NCI-H1105 (cell line): ENCODE measurements around the gene HEMK1.
A peak's percentile ranks its signal among the peaks of the same experiment; 100 is the strongest.

Experiments
- DNase-seq: peaks from one replicate; lab custom pipeline; 2025; lab: John Stamatoyannopoulos, UW

Gene HEMK1

DNA sequence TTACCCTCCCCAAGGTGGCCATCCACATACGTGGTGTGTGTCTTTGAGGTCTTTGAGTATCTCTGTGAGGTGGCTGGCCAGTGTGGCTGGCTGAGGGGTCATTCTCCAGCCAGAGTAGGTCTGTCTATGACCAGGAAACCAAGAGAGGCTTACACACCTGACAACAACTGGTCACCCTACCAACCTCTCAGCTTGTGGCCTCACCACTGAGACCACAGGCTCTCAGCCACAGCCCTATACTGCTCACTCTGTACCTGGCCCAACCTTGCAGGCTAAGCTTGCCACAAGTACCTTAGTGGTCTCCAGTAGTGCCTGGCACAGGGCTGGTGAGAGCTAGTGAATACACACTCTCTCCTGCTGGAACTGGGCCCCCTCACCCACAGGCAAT, 5.1 kb downstream of the HEMK1 start:
- no peak for DNase-seq

DNA sequence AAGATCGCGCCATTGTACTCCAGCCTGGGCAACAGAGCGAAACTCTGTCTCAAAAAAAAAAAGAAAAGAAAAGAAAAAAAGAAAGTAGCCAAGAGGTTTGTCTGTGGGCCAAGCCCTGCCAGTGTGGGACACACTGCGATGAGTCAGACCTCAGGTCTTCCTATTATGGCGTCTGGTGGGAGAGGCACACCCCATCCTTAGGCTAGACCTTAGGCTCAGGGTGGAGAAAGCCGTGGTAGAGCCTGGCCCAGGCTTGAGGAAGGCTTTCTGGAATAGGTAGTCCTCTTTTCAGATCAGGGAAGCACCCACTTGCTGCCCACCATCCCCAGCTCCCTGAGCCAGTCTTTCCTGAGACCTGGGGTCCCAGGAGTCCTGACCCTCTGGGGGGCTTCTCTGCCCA, 6.0 kb downstream of the HEMK1 start:
- no peak for DNase-seq

DNA sequence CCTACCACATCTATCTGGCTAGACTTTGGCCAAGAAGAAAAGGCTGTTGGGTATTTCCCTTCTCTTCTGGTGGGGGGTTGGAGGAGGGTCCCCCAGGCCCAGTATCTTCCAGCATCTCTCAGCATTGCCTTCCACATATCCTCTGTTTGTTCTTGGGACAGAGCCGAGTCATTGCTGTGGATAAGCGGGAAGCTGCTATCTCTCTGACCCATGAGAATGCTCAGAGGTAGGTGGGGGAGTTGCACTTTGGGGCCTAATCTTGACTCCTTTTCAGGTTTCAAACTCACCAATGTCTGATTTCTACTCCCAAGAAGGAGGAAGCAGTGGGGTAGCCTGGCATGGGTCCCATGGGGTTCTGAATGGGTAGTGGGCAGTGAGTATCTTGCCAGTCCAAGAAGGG, 8.0 kb downstream of the HEMK1 start:
- no peak for DNase-seq

DNA sequence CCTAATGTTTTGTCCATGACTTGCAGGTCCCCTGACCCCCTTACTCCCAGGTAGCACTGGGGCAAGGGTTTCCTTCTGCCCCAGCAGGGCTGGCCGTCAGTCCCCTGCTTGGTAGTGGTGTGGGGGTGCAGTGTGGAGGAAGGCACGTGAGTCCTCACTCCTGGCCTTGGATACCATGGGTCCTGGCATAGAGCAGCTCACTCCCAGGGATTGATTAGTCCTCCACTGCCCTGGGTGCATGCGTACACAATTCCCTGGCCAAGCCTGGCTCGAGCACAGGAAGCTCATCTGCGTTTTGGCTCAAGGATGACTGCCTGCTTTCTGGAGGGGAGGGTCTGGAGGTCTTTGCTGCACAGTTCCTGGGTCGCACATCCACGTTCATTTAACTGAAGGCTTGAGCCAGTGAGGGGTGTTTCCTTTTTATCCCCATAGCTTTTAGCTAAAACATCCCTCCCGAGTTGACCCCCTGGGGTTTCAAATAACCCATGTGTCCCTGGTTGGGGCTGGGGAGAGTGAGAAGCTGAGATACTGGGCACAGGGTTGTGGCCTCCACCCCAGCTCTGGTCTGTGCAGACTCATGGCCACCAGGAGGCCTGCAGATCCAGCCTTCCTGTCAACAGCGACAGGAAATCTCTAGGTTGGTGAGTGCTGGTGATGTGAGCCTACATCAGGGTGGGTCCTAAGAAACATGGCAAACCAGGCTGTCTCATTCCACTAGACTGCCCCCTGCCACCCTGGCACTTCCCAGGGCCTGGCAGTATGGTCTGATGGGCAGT, 11.5 kb downstream of the HEMK1 start:
- DNase-seq: no peak

DNA sequence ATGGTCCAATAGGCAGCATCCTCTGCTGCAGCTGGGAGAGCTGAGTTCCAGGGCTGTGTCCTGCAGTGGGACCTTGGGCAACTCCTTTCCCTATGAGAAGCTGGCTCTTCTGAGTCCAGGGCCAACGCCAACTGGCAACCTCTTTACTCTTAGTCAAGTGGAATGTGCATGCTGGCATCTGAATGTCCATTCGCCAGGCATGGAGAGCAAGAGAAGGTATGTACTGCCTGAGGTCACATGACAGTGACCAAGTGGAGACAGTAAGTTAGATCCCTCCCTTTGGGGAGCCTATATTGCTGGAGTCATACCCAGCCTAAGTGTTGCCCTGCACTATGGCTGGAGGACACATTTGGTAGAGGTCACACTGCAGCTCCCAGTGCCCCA, 12.1 kb downstream of the HEMK1 start:
- no peak for DNase-seq

DNA sequence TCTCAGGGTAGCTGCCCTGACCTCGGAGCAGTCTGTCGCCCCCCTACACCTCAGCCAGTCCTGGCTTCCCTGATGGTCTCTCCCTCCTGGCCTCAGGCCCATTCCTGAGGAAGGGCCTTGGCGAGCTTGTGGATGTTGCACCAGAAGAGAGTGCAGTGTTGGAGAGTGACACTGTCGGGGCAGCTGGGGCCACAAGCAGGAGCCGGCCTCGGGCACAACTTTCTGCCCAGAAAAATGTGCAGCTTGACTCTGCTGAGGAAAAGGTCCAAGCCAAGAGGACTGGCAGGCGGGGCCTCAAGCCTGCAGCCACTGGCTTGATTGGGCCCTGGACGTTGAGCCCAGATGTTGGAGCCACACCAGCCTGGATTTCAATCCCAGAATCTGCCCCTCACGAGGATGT, 12.8 kb downstream of the HEMK1 start:
- no peak for DNase-seq

DNA sequence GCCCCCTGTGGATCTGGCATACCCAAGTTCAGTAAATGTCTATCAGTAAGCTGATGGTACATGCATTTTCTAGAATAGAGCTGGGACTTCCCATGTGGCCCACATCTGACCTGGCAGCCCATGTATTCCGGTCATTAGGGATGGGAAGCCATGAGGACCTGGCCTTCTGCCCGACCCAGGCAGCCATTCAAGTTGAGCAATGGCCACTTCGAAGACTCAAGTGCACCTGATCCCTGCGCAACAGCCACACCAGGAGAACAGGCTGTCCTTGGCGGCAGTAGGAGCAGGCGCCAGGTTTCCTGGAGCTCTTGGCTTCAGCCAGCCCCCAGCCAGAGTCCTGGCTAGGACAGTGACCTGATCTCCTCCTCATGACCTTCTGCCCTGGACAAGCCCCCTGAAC, 14.6 kb downstream of the HEMK1 start:
- no peak for DNase-seq

DNA sequence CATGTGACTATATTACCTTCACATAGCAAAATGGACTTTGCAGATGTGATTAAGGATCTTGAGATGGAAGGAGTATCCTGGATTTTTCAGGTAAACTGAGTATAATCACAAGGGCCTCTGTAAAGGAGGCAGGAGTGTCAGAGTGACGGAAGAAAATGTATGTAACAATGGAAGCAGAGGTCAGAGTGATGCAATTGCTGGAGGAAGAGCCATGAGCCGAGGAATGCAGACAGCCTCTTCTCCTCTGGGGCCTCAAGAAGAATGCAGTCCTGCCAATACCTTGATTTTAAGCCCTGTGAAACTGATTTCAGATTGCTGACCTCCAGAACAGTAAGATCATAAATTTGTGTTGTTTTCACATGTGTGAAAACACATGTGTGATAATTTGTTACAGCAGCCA, 15.1 kb downstream of the HEMK1 start:
- no peak for DNase-seq

DNA sequence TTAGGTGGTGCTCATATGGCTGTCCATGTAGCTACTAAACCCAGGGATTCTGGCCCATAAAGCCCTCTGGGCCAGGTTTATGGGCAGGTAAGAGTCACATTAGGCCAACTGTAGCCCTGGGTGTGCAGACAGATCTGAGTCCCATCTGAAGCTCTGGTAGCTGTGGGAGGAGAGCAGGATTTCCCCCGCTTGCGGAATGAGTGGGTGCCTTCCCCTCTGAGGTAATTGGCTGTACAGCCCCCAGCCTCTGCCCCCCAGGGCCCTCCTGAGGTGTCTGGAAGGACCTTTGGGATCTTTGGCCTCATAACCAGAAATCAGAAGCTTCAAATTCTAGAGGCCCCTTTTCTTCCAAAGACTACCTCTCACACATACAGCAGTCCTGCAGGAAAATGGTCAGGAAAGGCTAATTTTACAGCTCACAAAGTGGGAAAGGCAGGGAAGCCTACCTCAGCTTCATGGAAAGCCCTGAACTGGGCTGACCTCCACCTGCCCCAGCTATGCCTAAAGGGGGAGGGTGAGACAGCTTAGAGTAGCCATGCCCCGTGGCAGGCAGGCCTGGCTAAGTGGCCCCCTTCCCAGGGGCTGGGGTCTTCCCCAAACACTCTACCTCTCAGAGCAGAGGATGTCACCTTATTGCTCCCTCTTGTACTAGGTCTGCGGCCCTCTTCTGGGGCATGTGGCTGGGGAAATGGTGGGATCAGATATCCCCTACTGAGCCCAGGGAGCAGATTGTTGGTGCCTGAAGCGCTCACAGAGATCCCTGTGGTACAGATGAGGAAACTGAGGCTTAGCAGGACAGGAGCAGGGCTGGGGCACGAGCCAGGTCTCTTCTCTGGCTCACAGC, 16.8 kb downstream of the HEMK1 start:
- DNase-seq: no peak

DNA sequence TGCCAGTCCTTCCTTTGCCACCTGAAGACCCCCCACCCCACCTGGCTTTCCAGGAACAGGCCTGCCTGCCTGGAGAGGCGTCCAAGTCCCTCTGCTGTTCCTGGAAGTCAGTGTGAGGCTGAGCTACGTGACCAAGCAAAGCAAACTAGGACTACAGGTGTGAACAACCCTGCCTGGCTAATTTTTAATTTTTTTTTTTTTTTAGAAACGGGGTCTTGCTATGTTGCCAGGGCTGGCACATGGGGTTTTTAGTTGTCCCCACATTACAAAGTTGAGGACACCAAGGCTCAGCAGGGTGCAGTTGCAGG, 17.4 kb downstream of the HEMK1 start:
- DNase-seq: no peak

DNA sequence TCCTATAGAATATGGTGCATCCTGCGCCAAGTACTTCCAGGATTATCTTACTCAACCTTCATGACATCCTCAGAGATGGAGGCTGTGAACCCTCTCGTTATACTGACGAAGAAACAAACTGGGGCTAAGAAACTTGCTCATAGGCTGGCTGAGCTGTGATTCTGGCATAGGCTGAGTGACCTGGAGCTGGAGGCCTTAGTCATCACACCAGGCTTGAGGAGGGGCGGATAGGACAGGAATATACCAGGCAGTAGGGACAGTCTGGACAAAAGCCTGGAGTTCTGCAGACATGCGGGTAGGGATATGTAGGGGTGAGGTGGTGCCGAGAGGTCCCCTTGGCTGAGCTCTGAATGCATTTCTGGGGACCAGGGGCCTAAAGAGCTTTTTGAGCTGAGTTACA, 18.1 kb downstream of the HEMK1 start:
- no peak for DNase-seq

DNA sequence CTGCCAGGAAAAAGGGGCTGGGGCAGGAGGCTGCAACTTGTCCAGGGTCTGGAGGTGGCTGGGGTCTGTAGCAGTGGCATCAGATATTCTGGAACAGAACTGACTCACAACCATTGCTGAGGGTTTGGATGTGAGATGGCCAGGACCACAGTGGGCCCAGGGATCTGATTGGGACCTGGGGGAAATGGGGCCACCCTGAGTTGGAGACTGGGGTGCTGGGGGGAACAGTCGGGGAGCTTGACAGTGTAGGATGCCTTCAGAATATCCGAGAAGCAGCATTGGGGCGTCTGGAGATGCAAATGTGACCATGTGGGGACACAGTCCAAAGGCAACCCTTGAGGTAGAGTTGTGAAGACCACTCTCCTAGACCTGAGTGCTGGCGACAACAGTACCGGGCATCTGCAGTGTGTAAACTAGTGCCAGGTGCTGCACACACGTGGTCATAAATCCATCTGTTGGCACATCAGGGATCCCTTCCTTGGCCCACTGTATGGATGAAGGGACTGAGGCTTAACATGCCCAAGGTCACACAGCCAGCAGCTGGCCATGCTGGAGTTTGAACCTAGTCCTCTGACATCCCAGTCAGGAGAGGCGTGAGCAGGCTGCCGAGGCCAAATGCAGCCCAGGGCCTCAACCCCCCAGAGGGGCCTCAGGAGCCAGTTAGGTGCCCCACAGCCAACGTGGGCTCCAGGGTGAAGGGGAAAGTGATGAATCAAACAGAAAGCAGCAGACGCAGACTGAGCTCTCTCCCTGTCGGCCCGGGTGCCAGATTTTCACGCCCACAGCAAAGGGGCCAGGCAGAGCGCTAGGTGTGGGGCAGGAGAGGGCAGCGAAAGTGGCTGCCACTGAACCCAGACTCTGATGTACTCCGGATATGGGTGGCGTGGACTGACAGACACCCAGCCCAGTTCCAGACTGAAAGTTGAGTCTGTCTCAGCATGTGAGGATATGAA, 18.8 kb downstream of the HEMK1 start:
- no peak for DNase-seq

DNA sequence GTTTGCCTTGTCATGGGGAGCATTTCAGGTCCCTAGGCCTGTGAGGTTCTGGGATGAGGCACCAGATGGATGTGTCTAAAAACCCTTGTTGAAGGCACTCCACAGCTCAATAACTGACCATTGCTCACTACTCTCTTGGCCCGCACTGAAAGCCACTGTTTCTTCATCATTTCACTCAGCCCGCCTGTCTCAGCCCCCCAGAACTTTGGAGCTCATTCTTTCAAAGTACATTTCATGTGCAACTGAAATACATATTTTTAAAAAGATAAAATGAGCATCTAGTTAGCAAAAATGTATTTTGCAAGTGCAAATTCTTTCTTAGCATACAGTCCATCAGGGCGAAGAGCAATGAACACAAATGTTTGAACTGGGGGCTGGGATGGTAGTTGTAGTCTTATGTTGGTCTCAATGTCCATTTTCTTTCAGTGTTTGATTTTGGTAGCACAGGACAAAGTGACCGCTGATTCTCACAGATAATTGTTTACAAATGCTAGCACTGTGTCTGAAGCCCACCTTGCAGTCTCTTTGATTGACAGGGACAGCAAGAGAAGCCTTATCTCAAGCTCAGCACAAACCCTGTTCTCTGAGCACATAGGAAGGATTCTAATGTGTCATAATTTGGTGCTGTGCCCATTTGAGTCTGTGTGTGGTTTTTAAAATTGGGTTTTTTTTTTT, 19.6 kb downstream of the HEMK1 start:
- DNase-seq: no peak

DNA sequence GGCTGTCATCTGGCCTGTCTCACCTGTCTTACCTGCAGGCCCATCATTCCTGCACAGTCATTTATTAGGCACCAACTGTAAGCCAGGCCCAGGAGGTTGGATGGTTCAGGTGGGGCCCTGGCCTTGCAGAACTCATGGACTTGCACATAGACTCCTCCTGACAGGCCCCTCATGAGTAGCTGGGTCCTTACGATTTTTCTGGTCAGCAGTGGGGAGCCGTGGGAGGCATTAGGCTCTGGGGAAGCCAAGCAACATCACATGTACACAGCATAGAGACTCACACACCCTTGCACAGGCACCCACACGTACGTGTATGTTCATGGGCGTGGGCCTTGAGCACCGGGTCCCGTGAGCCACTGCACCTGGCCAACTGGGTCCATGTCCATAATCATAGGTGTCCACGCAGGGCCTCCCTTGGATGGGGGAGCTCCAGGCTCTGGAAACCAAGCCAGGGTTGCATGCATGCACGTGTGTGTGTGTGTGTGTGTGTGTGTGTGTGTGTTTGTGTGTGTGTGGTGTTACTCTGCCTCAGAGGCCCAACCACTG, 21.9 kb downstream of the HEMK1 start:
- DNase-seq: no peak

DNA sequence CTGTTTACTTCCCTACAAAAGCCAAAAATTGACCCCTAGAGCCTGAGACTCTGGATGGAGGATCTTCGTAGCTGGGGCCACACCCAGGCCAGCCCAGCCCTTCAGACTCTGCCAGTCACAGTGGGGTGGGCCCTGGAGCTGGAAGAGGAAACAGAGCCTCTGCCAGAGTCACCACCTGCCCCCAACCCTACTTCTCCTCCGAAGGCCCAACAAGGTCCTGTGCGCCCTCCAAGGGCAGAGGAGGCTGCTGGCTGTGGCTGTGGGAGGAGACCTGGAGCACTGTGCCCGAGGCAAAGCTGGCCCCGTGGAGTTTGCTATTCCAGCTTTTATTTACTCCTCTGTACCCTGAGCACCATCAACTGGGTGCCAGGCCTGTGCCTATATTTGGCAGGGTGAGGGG, 23.2 kb downstream of the HEMK1 start:
- no peak for DNase-seq

DNA sequence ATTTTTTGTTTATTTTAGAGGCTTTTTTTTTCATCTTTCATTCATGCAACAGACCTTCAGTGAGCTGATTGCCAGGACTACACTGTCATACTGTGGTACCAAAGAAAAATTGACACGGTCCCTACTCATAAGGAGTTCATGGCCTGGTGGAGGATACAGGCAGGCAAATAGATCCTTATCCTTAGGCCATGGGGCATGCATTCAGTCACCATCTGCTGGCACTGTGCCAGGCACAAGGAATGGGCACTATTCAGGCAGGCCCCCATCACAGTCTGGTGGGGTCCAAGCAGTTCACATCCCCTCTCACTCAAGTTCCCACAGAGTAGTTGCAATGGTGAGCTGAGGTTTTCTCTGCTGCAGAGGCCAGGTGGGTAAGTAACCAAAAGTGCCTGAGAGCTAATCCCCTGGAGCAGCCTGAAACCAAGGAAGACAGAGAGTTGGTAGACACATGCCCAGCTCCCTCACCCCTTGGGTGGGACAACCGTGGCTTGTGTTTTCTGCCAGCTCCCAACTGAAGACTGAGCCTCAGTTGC, 25.0 kb downstream of the HEMK1 start:
- no peak for DNase-seq

DNA sequence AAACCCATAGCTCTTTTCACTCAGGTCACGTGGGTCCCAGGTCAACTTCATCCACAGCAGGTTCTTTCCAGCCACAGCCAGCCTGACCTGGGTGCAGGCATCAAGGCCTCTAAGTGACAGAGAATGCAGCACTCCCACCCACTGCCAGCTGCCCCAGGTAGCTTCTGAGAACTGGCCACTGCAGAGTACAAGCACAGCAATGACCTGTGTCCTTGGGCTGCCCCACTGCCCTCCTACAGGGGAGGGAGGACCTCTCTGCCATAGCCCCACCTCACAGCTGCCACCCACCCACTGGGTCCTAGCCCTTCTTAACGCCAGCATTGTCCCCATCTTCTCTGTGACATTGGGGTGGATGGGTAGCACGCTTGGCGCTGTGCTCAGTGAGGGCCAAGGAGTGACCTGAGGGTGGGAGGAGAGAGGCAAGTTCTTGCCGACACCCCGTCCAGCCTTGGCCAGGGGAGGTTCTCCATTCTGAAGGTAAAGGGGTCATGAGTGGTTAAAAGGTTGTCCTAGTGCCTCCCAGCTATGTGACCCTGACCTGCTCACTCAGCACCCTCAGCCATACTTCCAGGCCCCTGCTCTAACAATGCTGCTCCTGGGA, 29.9 kb downstream of the HEMK1 start:
- no peak for DNase-seq

DNA sequence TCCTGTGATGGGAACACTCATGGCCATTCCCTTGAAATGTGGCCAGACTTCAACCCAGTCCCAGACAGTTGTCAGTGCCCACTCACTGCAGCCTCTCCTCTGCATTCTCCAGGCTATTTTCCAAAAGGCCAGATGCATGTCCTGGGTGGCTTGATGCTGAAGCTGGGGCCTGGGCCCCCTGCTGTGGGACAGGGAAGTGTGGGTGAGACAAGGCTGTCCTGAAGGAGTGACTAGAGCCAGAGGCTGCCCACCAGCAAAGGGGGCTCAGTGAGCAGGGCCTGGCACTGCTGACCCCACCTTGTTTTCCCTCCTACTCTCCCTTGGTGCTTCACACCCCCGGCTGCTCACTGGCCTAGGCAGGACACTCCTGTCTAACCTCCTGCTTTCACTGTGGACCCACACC, 30.4 kb downstream of the HEMK1 start:
- DNase-seq: no peak

DNA sequence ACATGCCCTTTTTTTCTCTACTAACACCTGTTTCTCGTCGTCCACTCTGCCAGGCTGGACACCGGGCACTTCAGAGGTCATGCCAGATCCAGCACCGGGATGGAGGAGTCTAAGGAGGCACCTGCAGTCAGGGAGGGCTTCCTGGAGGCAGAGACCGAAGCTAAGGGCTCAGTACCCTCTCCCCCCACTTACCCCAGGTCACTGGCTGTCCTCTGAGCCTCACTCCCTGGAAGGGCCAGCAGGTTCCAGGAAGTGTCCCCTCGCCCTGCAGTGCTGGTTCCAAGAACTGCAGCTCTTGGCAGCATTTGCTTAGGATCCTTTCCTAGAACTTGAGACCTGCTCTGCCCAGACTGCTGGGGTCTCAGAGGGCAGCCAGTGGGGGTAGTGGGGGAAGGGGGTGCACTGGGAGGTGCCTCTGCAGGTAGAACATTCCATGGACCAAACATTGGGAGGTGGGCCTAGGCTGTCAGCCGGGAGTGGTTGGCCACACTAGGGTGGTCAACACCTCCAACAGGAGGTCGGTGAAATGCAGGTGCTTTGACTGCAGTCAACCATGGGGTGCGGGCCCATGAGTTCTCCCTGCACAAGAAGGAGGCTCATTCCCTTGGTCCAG, 30.9 kb downstream of the HEMK1 start:
- no peak for DNase-seq

DNA sequence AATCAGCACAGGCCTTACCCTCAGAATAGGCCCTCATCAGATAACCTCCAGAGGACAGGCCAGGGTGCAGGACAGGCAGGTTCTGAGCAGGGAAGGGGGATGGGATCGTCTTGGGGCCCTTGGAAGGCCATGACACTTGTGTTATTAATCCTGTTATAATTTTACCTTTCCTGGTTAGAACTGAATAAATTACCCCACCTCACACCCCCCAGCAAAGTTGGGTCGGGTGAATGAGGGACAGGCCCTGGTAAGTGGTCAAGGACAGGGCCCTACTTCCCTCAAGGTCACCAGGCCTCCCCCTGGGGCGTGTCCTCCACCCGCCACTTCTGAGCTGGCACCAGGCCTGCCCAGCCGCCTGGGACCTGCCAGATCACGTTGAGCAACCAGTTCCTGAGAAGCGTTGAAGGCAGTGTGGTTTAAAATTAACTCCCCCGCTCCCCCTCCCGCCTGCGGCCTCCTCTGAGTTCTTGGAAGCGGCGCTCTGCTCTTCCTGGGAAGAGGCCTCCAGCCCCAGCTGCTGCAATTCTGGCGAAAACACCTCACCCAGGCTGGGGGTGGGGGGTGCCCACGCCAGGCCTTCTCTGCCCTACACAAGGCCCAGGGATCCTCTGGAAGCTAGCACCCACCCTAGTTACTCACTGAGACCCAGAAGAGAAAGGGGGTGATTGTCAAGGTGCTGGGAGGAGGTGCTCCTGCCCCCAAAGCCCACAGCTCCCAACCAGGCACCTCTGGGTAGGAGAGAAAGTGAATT, 31.7 kb downstream of the HEMK1 start:
- peak; percentile 82 for DNase-seq
